Neural cell (in vitro differentiated cells): ENCODE data around the gene CDKN2AIP.

Experiments
- CTCF ChIP-seq: fragments of 450-650 bp; IDR thresholded peaks from 2 replicates; pipeline ENCODE4 v1.5.1; 2014; ENCODE audit warnings: antibody characterized with exemption, mild to moderate bottlenecking, moderate library complexity; ENCODE audit not compliant: poor library complexity, severe bottlenecking
- EP300 ChIP-seq: fragments of 450-650 bp; conservative IDR thresholded peaks from 2 replicates; pipeline ENCODE4 v1.6.1; 2014; ENCODE audit warnings: antibody characterized with exemption, mild to moderate bottlenecking, moderate library complexity; ENCODE audit not compliant: poor library complexity, severe bottlenecking
- EZH2 ChIP-seq: fragments of 200-600, 300-800 bp; shearing (Covaris generic), sonication (generic); IDR thresholded peaks from 2 replicates; pipeline ENCODE4 v1.6.1; 2014; ENCODE audit warnings: antibody characterized with exemption, low read length, borderline replicate concordance, mild to moderate bottlenecking; ENCODE audit not compliant: insufficient read depth, poor library complexity, severe bottlenecking
- MXI1 ChIP-seq: fragments of 450-650 bp; conservative IDR thresholded peaks from 2 replicates; pipeline ENCODE4 v1.6.1; 2014; ENCODE audit warnings: antibody characterized with exemption, mild to moderate bottlenecking; ENCODE audit not compliant: poor library complexity, severe bottlenecking
- POLR2AphosphoS5 ChIP-seq: IDR thresholded peaks from 2 replicates; pipeline ENCODE4 v1.6.1; 2012
- RAD21 ChIP-seq: fragments of 450-650 bp; conservative IDR thresholded peaks from 2 replicates; pipeline ENCODE4 v1.6.1; 2014; ENCODE audit warnings: antibody characterized with exemption, mild to moderate bottlenecking, moderate library complexity
- REST ChIP-seq: IDR thresholded peaks from 2 replicates; pipeline ENCODE4 v1.6.1; 2012; ENCODE audit warnings: borderline replicate concordance
- SMC3 ChIP-seq: fragments of 450-650 bp; conservative IDR thresholded peaks from 2 replicates; pipeline ENCODE4 v1.6.1; 2014; ENCODE audit warnings: antibody characterized with exemption, mild to moderate bottlenecking, moderate library complexity; ENCODE audit not compliant: poor library complexity
- TAF1 ChIP-seq: IDR thresholded peaks from 2 replicates; pipeline ENCODE4 v1.6.1; 2012; ENCODE audit warnings: low read depth

- TF ChIP-seq CTCF (no peak), REST (no peak), EZH2 (no peak), POLR2AphosphoS5 (no peak), RAD21 (no peak), SMC3 (no peak), TAF1 (no peak), EP300 (no peak), MXI1 (no peak)
Observed at GRCh38 chr4:183402771-183403170, 41.7 kb upstream of the CDKN2AIP start.
